AG04449 (cell line): ENCODE results near the gene GRIN2B.

Experiments
- CTCF ChIA-PET: fragments of 350-600 bp; formaldehyde crosslinking; extraction: SDS; loops from one replicate; lab custom pipeline; 2021; ENCODE audit warnings: antibody characterized with exemption; lab: Yijun Ruan, JAX
- POLR2A ChIA-PET: fragments of 400-600, 350-600 bp; formaldehyde crosslinking; extraction: SDS; loops from one replicate; lab custom pipeline; 2020; ENCODE audit warnings: antibody characterized with exemption, inconsistent platforms; lab: Yijun Ruan, JAX
- DNase-seq: peaks from one replicate; pipeline ENCODE4 v3.0.0-alpha.2; 2010; ENCODE audit warnings: low read depth, low spot score
- H3K4me3 ChIP-seq: 2 replicates; pipeline ENCODE4 v1.5.1; 2011; ENCODE audit warnings: low read depth, mild to moderate bottlenecking, control low read depth, low read length
- TF ChIP-seq, protein P1 (sequence below): IDR thresholded peaks from one replicate; pipeline ENCODE4 v1.5.1; 2011; ENCODE audit warnings: mild to moderate bottlenecking, moderate library complexity, low read length, control low read depth, inconsistent platforms; ENCODE audit not compliant: insufficient read depth; ENCODE audit errors: missing control alignments

The GRIN2B gene

DNA sequence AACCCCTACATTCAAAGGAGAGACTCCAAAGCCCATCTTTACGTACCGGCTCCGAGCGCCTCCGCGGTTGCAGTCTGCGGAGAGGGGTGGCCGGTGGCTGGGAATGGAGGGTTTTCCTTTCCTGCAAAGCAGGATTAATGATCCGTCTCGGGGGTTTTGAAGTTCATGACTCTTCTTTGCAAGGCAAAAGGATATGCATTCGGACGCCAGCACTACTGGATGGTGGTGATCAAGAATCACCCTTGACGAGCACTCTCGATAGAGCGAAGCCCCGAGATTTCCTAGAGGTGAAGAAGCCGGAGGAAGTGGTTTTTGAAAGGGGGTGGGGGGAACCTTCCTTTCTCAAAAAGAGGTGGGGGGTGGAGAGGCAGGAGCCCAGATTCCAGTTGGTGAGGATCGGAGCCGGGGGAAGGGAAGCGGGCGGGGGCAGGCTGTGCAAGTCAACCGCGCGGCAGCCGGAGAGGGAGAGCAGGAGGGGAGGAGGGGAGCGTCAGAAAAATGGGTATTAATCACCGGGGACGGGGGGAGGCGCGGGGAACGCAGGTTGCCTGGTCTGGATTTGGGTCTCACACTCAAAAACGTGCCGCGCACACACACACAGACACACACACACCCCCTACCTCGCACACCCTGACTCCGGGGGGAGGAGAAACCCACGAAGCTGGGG is at the start of gene GRIN2B:
Gene GRIN2B (minus strand): TSS at position 307 of the 667 bp plus-strand sequence. CDS start 115,394 bp downstream, outside the sequence.
- CTCF ChIA-PET, result no interaction called here
- no peak for DNase-seq
- POLR2A ChIA-PET, result no interaction called here
- no peak within 1 kb of the TSS for H3K4me3 ChIP-seq
- TF ChIP-seq, protein P1, sequence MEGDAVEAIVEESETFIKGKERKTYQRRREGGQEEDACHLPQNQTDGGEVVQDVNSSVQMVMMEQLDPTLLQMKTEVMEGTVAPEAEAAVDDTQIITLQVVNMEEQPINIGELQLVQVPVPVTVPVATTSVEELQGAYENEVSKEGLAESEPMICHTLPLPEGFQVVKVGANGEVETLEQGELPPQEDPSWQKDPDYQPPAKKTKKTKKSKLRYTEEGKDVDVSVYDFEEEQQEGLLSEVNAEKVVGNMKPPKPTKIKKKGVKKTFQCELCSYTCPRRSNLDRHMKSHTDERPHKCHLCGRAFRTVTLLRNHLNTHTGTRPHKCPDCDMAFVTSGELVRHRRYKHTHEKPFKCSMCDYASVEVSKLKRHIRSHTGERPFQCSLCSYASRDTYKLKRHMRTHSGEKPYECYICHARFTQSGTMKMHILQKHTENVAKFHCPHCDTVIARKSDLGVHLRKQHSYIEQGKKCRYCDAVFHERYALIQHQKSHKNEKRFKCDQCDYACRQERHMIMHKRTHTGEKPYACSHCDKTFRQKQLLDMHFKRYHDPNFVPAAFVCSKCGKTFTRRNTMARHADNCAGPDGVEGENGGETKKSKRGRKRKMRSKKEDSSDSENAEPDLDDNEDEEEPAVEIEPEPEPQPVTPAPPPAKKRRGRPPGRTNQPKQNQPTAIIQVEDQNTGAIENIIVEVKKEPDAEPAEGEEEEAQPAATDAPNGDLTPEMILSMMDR, result no peak

- ChIA-PET CTCF (no interaction called here), POLR2A (no interaction called here)
- no peak overlapping the region for H3K4me3 ChIP-seq
- TF ChIP-seq, protein P1, result no peak
- no peak for DNase-seq
These were observed 45.1 kb upstream of the GRIN2B start for GRCh38 chr12:14026537-14026936.

DNA sequence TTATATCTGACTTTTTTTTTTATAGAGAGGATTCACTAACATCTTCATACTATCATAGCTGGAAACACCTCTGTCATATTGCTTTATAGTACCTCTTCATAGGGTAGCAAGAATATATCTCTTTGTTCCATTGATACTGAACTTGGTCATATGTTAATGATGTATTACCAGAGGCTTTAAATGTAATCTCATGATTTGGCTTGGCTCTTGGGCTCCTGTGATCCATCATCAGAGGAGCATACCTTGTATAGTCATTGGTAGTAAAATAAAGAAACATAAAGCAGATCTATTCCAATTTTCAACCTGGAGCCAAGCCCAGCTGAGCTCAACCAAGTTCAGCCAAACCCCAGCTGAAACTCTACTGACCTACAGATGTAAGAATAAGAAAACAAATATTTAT is 43.2 kb upstream of the GRIN2B start:
- TF ChIP-seq, protein P1, result no peak
- DNase-seq, result no peak
- CTCF ChIA-PET, result no interaction called here
- POLR2A ChIA-PET, result no interaction called here
- no peak overlapping the region for H3K4me3 ChIP-seq

DNA sequence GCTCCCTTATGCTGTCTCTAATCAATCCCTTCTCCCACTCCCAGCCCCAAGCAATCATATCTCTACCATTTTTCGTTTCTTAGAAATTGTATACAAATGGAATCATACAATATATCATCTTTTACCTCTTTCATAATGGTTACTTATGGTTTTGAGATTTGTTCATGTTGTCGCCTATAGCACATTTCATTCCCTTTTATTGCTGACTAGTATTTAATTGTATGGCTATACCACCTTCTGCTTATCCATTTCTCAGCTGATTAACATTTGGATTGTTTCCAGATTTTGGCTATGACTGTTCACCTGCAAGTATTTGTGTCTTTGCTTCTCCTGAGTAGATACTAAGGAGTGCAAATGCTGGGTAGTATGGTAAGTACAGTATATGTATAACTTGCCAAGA is 36.7 kb upstream of the GRIN2B start:
- DNase-seq, result no peak
- POLR2A ChIA-PET, result no interaction called here
- CTCF ChIA-PET, result no interaction called here
- no peak overlapping the region for H3K4me3 ChIP-seq
- TF ChIP-seq, protein P1, result no peak

DNA sequence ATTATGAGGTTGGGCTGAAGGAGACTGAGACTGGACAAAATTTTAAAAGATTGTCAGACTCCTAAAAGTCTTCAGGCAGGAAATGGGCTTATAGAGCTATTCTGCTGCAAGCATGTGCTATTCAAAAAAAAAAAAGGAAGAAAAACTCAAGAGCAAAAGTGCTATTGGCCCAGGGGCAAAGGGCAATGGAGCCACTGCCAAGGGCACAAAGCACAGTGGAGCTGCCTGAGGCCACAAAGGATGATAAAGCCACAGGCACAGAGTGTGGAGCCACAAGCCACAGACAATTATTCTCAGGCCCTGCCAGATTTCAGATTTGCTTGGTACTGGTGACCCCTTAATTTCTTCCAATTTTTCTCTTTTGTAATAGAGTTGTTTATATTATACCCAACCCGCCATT is 29.6 kb upstream of the GRIN2B start:
- no peak for DNase-seq
- CTCF ChIA-PET, result no interaction called here
- POLR2A ChIA-PET, result no interaction called here
- H3K4me3 ChIP-seq, result no peak overlapping the region
- TF ChIP-seq, protein P1, result no peak

GRCh38 chr12:14007639-14008038 is 26.2 kb upstream of the GRIN2B start:
- POLR2A ChIA-PET, result no interaction called here
- CTCF ChIA-PET, result no interaction called here
- TF ChIP-seq, protein P1, result no peak
- no peak overlapping the region for H3K4me3 ChIP-seq
- DNase-seq, result no peak
